K562 (cell line): Measurements from ENCODE around the gene FAM83F. TPM values are rescaled to one million over a fixed set of nuclear protein-coding genes. Genes with fewer than 3 reads are reported as not detected.

Source experiments
- HDAC1 ChIP-seq, 2 experiments: fragments of 450-650 bp; IDR thresholded peaks; 2 replicates each; pipeline ENCODE4 v1.6.1; 2016 to 2017; ENCODE audit warnings: inconsistent platforms in 1 of 2, mild to moderate bottlenecking in 1 of 2, moderate library complexity in 1 of 2
- HNRNPLL ChIP-seq: fragments of 200-400 bp; formaldehyde crosslinking; IDR thresholded peaks from 2 replicates; pipeline ENCODE4 v1.6.1; 2017; ENCODE audit warnings: low read length, low read depth, mild to moderate bottlenecking; ENCODE audit not compliant: poor library complexity, severe bottlenecking
- ID3 ChIP-seq, 2 experiments: fragments of 250-450 bp in 1 of 2; fragments of 450-650 bp in 1 of 2; sonication (Bioruptor Pico) in 1 of 2; IDR thresholded peaks; 2 replicates each; pipeline versions ENCODE4 v1.6.1 to v1.8.0; 2016 to 2021; ENCODE audit warnings: mild to moderate bottlenecking in 2 of 2, moderate library complexity in 2 of 2, missing compliant biosample characterization in 1 of 2, missing genetic modification characterization in 1 of 2
- MNT ChIP-seq, 2 experiments: fragments of 450-650 bp; conservative IDR thresholded peaks; 2 replicates each; pipeline ENCODE4 v1.6.1; 2017; ENCODE audit warnings: mild to moderate bottlenecking in 2 of 2, moderate library complexity in 2 of 2
- NR2C1 ChIP-seq, 2 experiments: fragments of 450-650 bp; IDR thresholded peaks; 2 replicates each; pipeline ENCODE4 v1.6.1; 2017; ENCODE audit warnings: mild to moderate bottlenecking in 2 of 2, antibody characterized with exemption in 1 of 2, inconsistent platforms in 1 of 2, missing compliant biosample characterization in 1 of 2, missing genetic modification characterization in 1 of 2
- RBM17 ChIP-seq: fragments of 200-400 bp; formaldehyde crosslinking; IDR thresholded peaks from 2 replicates; pipeline ENCODE4 v1.6.1; 2017; ENCODE audit warnings: low read depth, mild to moderate bottlenecking, low read length, borderline replicate concordance
- TAF15 ChIP-seq: fragments of 200-400 bp; formaldehyde crosslinking; IDR thresholded peaks from 2 replicates; pipeline ENCODE4 v1.6.1; 2017; ENCODE audit warnings: mild to moderate bottlenecking, low read depth, low read length, moderate library complexity
- TFAP4 ChIP-seq: sonication (generic); formaldehyde crosslinking; IDR thresholded peaks from 2 replicates; pipeline ENCODE4 v1.8.0; 2022; ENCODE audit warnings: missing genetic modification reagents, mild to moderate bottlenecking, moderate library complexity, borderline replicate concordance
- VEZF1 ChIP-seq: fragments of 200-800 bp; sonication (Bioruptor generic); IDR thresholded peaks from 2 replicates; pipeline ENCODE4 v1.6.1; 2017; ENCODE audit warnings: missing genetic modification characterization, missing compliant biosample characterization
- polyA plus RNA-seq, 8 experiments: library from polyadenylated mRNA; depleted of rRNA in 4 of 8; stranded (reverse) in 5 of 8; unstranded in 3 of 8; fragments of >200 nt; fragmentation: Nextera tagmentation in 2 of 8; fragmentation: Illumina TruSeq in 1 of 8; extraction: Ambion mirVana in 2 of 8; extraction: Trizol in 1 of 8; gene quantifications; 2 replicates each; pipeline versions ENCODE4 v1.2.1 to v1.2.3, GENCODE V29; 2011 to 2014; ENCODE audit warnings: inconsistent platforms in 1 of 8, missing spikeins in 1 of 8
- total RNA-seq, 7 experiments: library from RNA; depleted of rRNA in 6 of 7; stranded (reverse); fragments of >200 nt in 6 of 7; fragmentation: Illumina TruSeq in 2 of 7; extraction: Trizol in 2 of 7; gene quantifications; 2 replicates each; pipeline versions ENCODE4 v1.2.1 to v1.2.3, GENCODE V29; 2011 to 2021; ENCODE audit warnings: low replicate concordance in 1 of 7

The FAM83F gene
- total and polyA plus RNA-seq, 9 of the 15 experiments (the other 6 are each of a cell fraction or from before 2014, with no cell fraction given): under 0.01 to 0.13 (median 0.04) TPM; not detected in 1

GRCh38 chr22:40051322-40051721, 56.6 kb downstream of the FAM83F start (continued):
- TF ChIP-seq NR2C1 (IDR thresholded peaks at IDR 0.05) (peak; percentile 63), NR2C1 (tag; IDR thresholded peaks at IDR 0.05) (peak; percentile 69), ID3 (CRISPR knock-in tag; IDR thresholded peaks at IDR 0.05) (no peak), ID3 (tag; IDR thresholded peaks at IDR 0.05) (peak; percentile 39; the same call in 1 of the 2 replicates), MNT (conservative IDR thresholded peaks at IDR 0.05) (0 out of 4 replicates have a peak, but pooled peaks of 1 of the 2 experiments have one; percentile 19), TAF15 (no peak), RBM17 (no peak), HDAC1 (IDR thresholded peaks at IDR 0.05) (peak in 1 of 2 experiments; percentile 31; a peak in 1 of 4 replicates), HNRNPLL (no peak), TFAP4 (0 out of 2 replicates have a peak, but pooled peaks have one; percentile 13), VEZF1 (CRISPR knock-in tag) (0 out of 2 replicates have a peak, but pooled peaks have one; percentile 17)
